ENCODE data around the gene TRIM14.
A peak's percentile ranks its signal among the peaks of the same experiment; 100 is the strongest.

TRIM14 gene

DNA sequence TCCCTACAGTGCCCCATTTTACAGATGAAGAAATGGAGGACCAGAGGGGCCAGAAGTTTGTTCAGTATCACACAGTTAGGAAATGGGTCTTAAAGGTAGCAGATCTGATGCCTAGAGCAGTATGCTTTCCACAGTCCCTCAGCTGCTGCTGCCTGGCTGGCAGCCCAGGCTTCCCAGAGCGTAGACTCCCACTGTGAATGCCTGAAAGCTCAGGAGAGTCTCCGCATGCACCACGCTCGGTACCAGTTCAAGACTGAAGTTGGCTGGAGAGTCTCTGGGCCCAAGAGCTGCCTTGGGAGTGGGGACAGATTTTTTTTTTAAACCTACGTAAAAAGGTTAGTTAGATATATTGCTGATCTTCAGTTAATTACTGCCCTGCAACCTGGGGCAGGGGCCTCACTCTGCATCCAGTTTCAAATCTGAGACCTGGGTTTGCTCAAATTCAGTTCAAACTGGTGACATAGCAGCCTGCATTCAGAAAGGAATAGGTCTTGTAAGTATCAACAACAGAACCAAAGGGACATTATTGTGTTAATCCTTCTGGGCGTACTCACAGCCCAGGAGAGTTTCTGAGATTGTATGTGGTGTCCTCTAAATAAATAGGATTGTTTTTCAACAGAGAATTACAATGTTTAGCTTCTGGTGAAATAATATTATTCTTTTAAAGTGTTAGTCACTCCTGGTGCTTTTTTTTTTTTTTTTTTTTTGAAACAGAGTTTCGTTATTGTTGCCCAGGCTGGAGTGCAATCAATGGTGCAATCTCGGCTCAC, 54.2 kb downstream of the TRIM14 start:
- DNase-seq (ENCODE audit: insufficient read length, low spot score): no peak
- no peak for FAIRE-seq
- no peak for TF ChIP-seq TAF1 (IDR thresholded peaks at IDR 0.05; ENCODE audit: low read depth, low read length)
- no peak for TF ChIP-seq POU2F2 (IDR thresholded peaks at IDR 0.05; ENCODE audit: low read depth, low read length)
- no peak for TF ChIP-seq POLR2A (IDR thresholded peaks at IDR 0.05; ENCODE audit: low read depth, low read length)
- no peak for TF ChIP-seq PAX5 (IDR thresholded peaks at IDR 0.05; ENCODE audit: insufficient read depth, low read length, severe bottlenecking)
- no peak for TF ChIP-seq SPI1 (IDR thresholded peaks at IDR 0.05; ENCODE audit: low read depth, low read length)
- no peak for TF ChIP-seq POLR2AphosphoS5 (IDR thresholded peaks at IDR 0.05; ENCODE audit: low read depth, low read length)

DNA sequence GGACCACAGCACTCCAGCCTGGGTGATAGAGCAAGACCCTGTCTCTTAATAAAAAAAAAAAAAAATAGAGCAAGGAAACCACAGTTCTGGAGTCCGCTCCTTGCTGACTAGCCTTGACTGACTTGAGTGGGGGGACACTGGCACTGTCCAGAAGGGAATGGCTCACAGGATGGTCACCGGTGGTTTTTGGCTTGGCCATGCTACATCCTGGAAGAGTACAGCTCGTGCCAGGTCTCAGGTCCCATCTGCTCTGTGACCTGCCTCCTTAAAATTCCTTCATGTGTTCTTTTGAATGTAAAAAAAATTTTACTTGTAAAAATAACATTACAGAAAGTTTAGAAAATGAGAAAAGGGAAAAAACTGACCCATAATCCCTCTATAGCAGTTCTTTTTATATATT, 56.9 kb downstream of the TRIM14 start:
- DNase-seq (ENCODE audit: insufficient read length, low spot score) (no peak), FAIRE-seq (no peak)
- TF ChIP-seq POU2F2 (IDR thresholded peaks at IDR 0.05; ENCODE audit: low read depth, low read length) (no peak), POLR2A (IDR thresholded peaks at IDR 0.05; ENCODE audit: low read depth, low read length) (no peak), TAF1 (IDR thresholded peaks at IDR 0.05; ENCODE audit: low read depth, low read length) (no peak), POLR2AphosphoS5 (IDR thresholded peaks at IDR 0.05; ENCODE audit: low read depth, low read length) (no peak), PAX5 (IDR thresholded peaks at IDR 0.05; ENCODE audit: insufficient read depth, low read length, severe bottlenecking) (no peak), SPI1 (IDR thresholded peaks at IDR 0.05; ENCODE audit: low read depth, low read length) (no peak)

DNA sequence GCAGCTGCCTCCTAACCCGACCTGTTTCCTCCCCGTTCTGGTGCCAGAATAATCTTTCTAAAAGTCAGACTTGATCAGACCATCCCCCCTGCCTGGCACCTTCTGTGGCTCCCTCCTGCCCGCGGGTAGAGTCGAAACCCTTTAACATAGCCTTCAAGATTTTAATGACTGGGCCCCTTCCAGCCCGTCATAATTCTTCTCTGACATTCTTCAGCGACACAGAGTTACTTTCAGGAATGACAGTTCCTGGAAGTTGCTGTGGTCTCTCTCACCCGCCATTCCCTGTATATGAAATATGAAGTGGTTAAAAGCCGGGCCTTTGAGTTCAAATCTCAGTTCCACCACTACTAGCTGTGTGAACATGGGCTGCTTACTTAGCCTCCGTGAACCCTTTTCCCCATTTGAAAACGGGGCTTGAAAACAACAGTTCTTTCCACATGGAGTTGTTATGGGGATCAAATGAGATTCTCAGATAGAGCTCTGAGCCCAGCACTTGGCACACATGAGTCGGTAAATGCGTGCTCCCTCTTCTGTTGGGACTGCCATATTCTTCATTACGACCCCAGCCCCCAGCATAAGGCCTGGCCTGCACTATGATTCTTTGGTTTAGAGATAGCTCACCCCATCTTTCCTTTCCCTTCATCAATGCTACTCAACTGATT, 61.8 kb downstream of the TRIM14 start:
- TF ChIP-seq PAX5 (IDR thresholded peaks at IDR 0.05; ENCODE audit: insufficient read depth, low read length, severe bottlenecking) (no peak), SPI1 (IDR thresholded peaks at IDR 0.05; ENCODE audit: low read depth, low read length) (no peak), POLR2A (IDR thresholded peaks at IDR 0.05; ENCODE audit: low read depth, low read length) (no peak), POU2F2 (IDR thresholded peaks at IDR 0.05; ENCODE audit: low read depth, low read length) (no peak)
- FAIRE-seq (peak; percentile 13), DNase-seq (ENCODE audit: insufficient read length, low spot score) (no peak)

DNA sequence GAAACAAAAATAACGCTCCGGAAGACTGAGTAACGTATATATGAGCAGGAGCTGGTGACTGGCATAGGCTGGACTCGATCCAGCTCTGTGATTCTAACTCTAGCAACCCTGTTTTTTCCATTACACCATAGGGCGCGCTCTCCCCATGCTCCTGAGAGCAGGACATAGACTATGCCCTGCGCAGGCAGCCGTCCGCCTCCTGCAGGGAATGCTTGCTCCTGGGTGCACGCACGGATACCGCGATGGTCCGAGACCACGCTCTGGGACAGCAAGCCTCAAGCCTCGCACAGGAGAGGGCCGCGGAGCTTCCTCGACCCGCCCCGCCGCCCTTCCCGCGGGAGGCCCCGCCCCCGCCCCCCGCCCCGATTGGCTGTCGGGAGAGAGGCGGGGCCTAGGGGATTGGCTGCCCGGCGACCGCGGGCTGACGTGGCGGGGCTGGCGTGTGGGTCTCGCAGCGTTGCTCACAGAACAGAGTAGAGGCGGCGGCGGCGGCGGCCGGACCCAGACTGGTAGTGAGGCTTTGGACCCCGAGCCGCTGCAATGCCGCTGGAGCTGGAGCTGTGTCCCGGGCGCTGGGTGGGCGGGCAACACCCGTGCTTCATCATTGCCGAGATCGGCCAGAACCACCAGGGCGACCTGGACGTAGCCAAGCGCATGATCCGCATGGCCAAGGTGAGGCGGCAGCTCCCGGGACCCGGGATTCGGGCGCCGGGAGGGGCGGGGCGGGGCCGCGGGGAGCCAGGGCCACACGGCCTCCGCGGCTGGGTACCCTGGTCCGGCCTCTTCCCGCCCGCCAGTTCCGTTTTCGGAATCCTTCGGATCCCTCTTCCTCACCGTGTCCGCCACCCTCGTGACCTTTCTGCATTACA, 62.5 kb downstream of the TRIM14 start, which contains the start of gene NANS:
NANS (plus strand) TSS at position 464 of the 869 bp plus-strand sequence; CDS start at position 541, 77 bp downstream.
- FAIRE-seq: peak; percentile 94
- peak; percentile 95 for DNase-seq (ENCODE audit: insufficient read length, low spot score)
- TF ChIP-seq POLR2AphosphoS5 (IDR thresholded peaks at IDR 0.05; ENCODE audit: low read depth, low read length) (peak; percentile 80), TAF1 (IDR thresholded peaks at IDR 0.05; ENCODE audit: low read depth, low read length) (peak; percentile 69; the same call in 1 of the 2 replicates), POU2F2 (IDR thresholded peaks at IDR 0.05; ENCODE audit: low read depth, low read length) (peak; percentile 57; the same call in 1 of the 2 replicates), PAX5 (IDR thresholded peaks at IDR 0.05; ENCODE audit: insufficient read depth, low read length, severe bottlenecking) (no peak), POLR2A (IDR thresholded peaks at IDR 0.05; ENCODE audit: low read depth, low read length) (peak; percentile 84), SPI1 (IDR thresholded peaks at IDR 0.05; ENCODE audit: low read depth, low read length) (peak; percentile 47; the same call in 1 of the 2 replicates)

DNA sequence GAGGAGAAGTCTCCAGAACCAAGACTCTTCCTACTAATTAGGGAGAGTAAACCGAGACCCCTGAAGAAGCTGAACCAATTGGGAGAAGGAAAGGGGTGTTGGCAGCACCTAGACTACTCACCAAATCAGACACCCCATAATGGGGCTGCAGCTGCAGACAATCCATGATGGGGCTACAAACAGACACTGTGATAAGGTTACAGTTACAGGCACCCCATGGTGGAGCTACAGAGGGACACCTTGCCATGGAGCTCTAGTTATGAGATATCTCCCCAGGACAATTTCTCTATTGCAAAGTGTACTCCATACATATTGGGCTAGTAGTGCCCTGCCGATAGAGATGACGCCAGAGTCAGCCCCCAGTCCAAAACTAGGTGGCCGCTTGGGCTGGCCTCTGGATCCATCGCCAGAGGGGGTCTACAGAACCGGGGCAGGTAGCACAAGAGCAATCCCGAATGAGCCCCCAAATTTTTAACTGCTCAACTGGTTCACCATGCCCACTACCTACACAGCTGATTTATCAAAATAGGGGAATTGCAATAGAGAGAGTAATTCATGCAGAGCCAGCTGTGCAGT, 64.6 kb downstream of the TRIM14 start:
- TF ChIP-seq SPI1 (IDR thresholded peaks at IDR 0.05; ENCODE audit: low read depth, low read length): peak; percentile 31; the same call in 1 of the 2 replicates
- no peak for TF ChIP-seq POLR2A (IDR thresholded peaks at IDR 0.05; ENCODE audit: low read depth, low read length)
- FAIRE-seq (no peak), DNase-seq (ENCODE audit: insufficient read length, low spot score) (no peak)

DNA sequence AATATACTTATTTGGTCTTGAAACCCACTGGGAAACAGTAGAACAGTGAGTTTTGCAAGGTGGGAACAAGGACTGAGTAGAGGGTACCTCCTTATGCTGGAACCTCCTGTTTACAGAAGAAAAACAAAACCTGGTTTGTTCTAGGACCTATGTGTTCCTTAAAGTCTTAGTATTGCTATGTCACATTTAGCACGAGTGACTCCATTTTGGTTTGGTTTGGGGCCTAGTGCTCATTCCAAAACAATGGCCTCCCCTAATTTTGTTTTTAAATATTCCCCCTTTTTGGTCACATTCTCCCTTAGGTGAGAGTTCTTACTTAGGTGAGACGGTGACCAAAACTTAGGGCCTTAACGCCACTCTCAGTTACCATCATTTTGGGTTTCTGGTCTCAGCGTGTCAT, 68.7 kb downstream of the TRIM14 start:
- no peak for DNase-seq (ENCODE audit: insufficient read length, low spot score)
- no peak for TF ChIP-seq SPI1 (IDR thresholded peaks at IDR 0.05; ENCODE audit: low read depth, low read length)
- TF ChIP-seq PAX5 (IDR thresholded peaks at IDR 0.05; ENCODE audit: insufficient read depth, low read length, severe bottlenecking): no peak
- TF ChIP-seq TAF1 (IDR thresholded peaks at IDR 0.05; ENCODE audit: low read depth, low read length): no peak
- no peak for TF ChIP-seq POLR2AphosphoS5 (IDR thresholded peaks at IDR 0.05; ENCODE audit: low read depth, low read length)
- no peak for TF ChIP-seq POU2F2 (IDR thresholded peaks at IDR 0.05; ENCODE audit: low read depth, low read length)
- no peak for TF ChIP-seq POLR2A (IDR thresholded peaks at IDR 0.05; ENCODE audit: low read depth, low read length)
- FAIRE-seq: no peak

DNA sequence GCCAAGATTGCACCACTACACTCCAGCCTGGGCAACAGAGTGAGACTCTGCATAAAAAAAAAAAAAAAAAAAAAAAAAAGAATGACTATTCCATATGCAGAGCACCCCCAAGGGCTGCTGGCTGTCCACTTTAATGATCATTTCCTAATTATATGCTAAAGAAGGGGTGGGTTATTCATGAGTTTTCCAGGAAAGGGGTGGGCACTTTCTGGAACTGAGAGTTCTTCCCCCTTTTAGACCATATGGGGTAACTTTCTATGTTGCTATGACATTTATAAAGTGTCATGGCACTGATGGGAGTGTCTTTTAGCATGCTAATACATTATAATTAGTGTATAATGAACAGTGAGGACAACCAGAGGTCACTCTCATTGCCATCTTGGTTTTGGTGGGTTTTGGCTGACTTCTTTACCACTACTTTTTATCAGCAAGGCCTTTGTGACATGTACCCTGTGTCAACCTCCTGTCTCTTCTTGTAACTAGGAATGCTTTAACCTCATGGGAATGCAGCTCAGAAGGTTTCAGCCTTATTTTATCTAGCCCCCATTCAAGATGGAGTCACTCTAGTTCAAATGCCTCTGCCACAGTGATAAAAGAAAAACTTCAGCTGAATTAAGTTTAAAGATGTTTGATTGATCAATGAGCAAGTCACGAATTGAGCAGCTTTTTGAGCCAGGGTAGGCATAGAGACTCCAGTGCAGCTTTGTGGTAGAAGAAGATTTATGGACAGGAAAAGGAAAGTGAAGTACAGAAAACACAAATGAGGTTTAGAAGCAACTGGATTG, 69.5 kb downstream of the TRIM14 start:
- DNase-seq (ENCODE audit: insufficient read length, low spot score) (no peak), FAIRE-seq (no peak)
- no peak for TF ChIP-seq PAX5 (IDR thresholded peaks at IDR 0.05; ENCODE audit: insufficient read depth, low read length, severe bottlenecking)
- no peak for TF ChIP-seq SPI1 (IDR thresholded peaks at IDR 0.05; ENCODE audit: low read depth, low read length)
- no peak for TF ChIP-seq TAF1 (IDR thresholded peaks at IDR 0.05; ENCODE audit: low read depth, low read length)
- no peak for TF ChIP-seq POLR2A (IDR thresholded peaks at IDR 0.05; ENCODE audit: low read depth, low read length)
- TF ChIP-seq POLR2AphosphoS5 (IDR thresholded peaks at IDR 0.05; ENCODE audit: low read depth, low read length): no peak
- TF ChIP-seq POU2F2 (IDR thresholded peaks at IDR 0.05; ENCODE audit: low read depth, low read length): no peak

DNA sequence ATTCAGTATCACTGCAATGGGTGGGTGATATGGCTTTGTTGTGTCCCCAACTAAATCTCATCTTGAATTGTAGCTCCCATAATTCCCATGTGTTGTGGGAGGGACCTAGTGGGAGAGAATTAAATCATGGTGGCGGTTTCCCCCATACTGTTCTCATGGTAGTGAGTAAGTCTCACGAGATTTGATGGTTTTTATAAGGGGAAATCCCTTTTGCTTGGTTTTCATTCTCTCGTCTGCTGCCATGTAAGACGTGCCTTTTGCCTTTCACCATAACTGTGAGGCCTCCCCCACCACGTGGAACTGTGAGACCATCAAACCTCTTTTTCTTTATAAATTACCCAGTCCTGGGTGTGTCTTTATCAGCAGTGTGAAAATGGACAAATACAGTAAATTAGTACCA, 72.0 kb downstream of the TRIM14 start:
- no peak for FAIRE-seq
- DNase-seq (ENCODE audit: insufficient read length, low spot score): no peak
- TF ChIP-seq TAF1 (IDR thresholded peaks at IDR 0.05; ENCODE audit: low read depth, low read length) (no peak), POU2F2 (IDR thresholded peaks at IDR 0.05; ENCODE audit: low read depth, low read length) (no peak), PAX5 (IDR thresholded peaks at IDR 0.05; ENCODE audit: insufficient read depth, low read length, severe bottlenecking) (no peak), POLR2A (IDR thresholded peaks at IDR 0.05; ENCODE audit: low read depth, low read length) (no peak), SPI1 (IDR thresholded peaks at IDR 0.05; ENCODE audit: low read depth, low read length) (no peak), POLR2AphosphoS5 (IDR thresholded peaks at IDR 0.05; ENCODE audit: low read depth, low read length) (no peak)

All from GM12891 (cell line).